ENCODE results near the gene SPOCK1. TPM values are rescaled to one million over a fixed set of nuclear protein-coding genes. Genes with fewer than 3 reads are reported as not detected.
A peak's percentile ranks its signal among the peaks of the same experiment; 100 is the strongest.

The SPOCK1 gene
- total RNA-seq, 1 donor from 2014 or later, result 6.8 TPM

- FAIRE-seq, result no peak
- Histone ChIP-seq H3K36me3 (ENCODE audit: control insufficient read depth, insufficient read depth, low read length) (no peaks in the 10 kb centered on the region), H3K27me3 (ENCODE audit: control insufficient read depth, insufficient read depth, low read length) (no peaks in the 10 kb centered on the region), H3K4me3 (ENCODE audit: low read depth, low read length) (no peak overlapping the region)
- no peak for DNase-seq (ENCODE audit: low read depth)
- TF ChIP-seq CTCF (IDR thresholded peaks at IDR 0.05; ENCODE audit: insufficient read depth, low read length, severe bottlenecking), result no peak
Observed at GRCh38 chr5:137345396-137345795, 153.7 kb downstream of the SPOCK1 start.

- FAIRE-seq (peak; percentile 28), DNase-seq (ENCODE audit: low read depth) (peak; percentile 69)
- Histone ChIP-seq H3K4me3 (ENCODE audit: low read depth, low read length) (no peak overlapping the region), H3K36me3 (ENCODE audit: control insufficient read depth, insufficient read depth, low read length) (no peaks in the 10 kb centered on the region), H3K27me3 (ENCODE audit: control insufficient read depth, insufficient read depth, low read length) (no peaks in the 10 kb centered on the region)
- TF ChIP-seq CTCF (IDR thresholded peaks at IDR 0.05; ENCODE audit: insufficient read depth, low read length, severe bottlenecking), result peak; percentile 83
Observed at GRCh38 chr5:137344723-137345322, 154.3 kb downstream of the SPOCK1 start.

- no peaks in the 10 kb centered on the region for H3K27me3 ChIP-seq (ENCODE audit: control insufficient read depth, insufficient read depth, low read length)
- FAIRE-seq, result no peak
- TF ChIP-seq CTCF (IDR thresholded peaks at IDR 0.05; ENCODE audit: insufficient read depth, low read length, severe bottlenecking), result no peak
- H3K36me3 ChIP-seq (ENCODE audit: control insufficient read depth, insufficient read depth, low read length), result no peaks in the 10 kb centered on the region
- H3K4me3 ChIP-seq (ENCODE audit: low read depth, low read length), result no peak overlapping the region
- DNase-seq (ENCODE audit: low read depth), result no peak
Observed at GRCh38 chr5:137344021-137344420, 155.1 kb downstream of the SPOCK1 start.

DNA sequence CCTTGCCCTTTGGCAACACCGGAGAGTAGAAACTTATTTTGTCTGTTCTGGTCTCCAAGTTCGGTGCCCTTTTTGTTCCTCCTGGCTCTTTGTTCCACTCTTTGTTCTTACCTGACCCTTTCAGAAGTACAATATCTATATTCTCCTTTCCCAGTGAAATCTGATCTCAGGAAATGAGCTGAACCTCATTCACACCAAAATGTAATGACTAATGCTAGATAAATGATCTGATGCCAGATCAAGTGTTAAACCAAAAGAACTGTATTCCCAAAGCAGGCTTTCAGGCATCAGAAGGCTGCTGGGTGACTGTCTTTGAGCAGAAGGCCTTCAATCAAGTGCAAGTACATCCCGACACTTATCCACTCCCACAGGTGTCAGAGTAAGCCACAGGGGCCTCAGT lies 156.4 kb downstream of the SPOCK1 start:
- FAIRE-seq (peak; percentile 18), DNase-seq (ENCODE audit: low read depth) (peak; percentile 79)
- no peaks in the 10 kb centered on the region for H3K36me3 ChIP-seq (ENCODE audit: control insufficient read depth, insufficient read depth, low read length)
- TF ChIP-seq CTCF (IDR thresholded peaks at IDR 0.05; ENCODE audit: insufficient read depth, low read length, severe bottlenecking), result no peak
- no peaks in the 10 kb centered on the region for H3K27me3 ChIP-seq (ENCODE audit: control insufficient read depth, insufficient read depth, low read length)
- H3K4me3 ChIP-seq (ENCODE audit: low read depth, low read length), result no peak overlapping the region

DNA sequence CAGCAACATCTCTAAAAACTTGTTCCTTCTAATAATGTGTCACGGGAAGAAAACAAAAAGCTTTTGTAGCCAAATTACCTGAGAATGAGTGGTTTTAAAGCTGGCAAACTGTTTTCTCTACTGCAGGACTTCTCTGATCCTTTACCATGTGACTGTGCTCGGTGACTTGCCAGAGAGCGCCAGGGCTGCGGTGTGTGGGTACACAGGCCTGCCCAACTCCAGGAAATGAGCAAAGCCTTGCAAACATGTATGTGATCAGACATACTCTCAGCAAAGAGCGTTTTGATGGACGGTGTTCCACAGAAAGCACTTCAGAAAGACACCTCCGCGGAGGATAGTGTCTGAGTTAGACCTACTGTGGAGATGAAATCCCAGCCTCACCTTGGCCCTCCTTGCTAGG lies 157.3 kb downstream of the SPOCK1 start:
- FAIRE-seq, result no peak
- DNase-seq (ENCODE audit: low read depth), result peak; percentile 30
- TF ChIP-seq CTCF (IDR thresholded peaks at IDR 0.05; ENCODE audit: insufficient read depth, low read length, severe bottlenecking), result no peak
- no peaks in the 10 kb centered on the region for H3K27me3 ChIP-seq (ENCODE audit: control insufficient read depth, insufficient read depth, low read length)
- H3K36me3 ChIP-seq (ENCODE audit: control insufficient read depth, insufficient read depth, low read length), result no peaks in the 10 kb centered on the region
- no peak overlapping the region for H3K4me3 ChIP-seq (ENCODE audit: low read depth, low read length)

DNA sequence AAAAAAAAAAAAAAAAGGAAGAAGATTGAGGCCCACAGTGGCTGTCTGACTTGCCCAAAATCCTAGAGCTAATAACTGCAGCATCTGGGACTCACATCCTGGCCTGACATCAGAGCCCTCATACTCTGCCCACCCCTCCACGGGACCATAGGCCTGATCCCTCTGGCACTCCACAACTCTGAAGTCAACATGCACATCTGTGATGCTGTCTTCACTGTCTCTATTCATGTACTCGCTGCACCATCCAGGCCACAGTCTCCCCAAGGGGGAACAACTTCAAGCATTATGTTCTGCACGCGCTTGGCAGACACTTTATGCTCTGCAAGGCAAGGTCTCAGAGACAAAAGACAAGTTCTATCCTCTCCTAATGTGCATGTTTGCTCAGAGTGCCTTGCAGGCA lies 158.2 kb downstream of the SPOCK1 start:
- Histone ChIP-seq H3K27me3 (ENCODE audit: control insufficient read depth, insufficient read depth, low read length) (no peaks in the 10 kb centered on the region), H3K4me3 (ENCODE audit: low read depth, low read length) (no peak overlapping the region), H3K36me3 (ENCODE audit: control insufficient read depth, insufficient read depth, low read length) (no peaks in the 10 kb centered on the region)
- no peak for TF ChIP-seq CTCF (IDR thresholded peaks at IDR 0.05; ENCODE audit: insufficient read depth, low read length, severe bottlenecking)
- DNase-seq (ENCODE audit: low read depth) (no peak), FAIRE-seq (no peak)

Measured in bronchial epithelial cell (primary cell).